HG02884 (cell line): ENCODE results near the gene CAB39.
A peak's percentile ranks its signal among the peaks of the same experiment; 100 is the strongest.

Experiments
- ATAC-seq: cut with Tn5 transposase; IDR thresholded peaks from one replicate; pipeline ENCODE4 v1.9.1; 2021; ENCODE audit warnings: mild to moderate bottlenecking, moderate library complexity; ENCODE audit not compliant: unreplicated experiment

CAB39 gene

GRCh38 chr2:230779126-230779525 lies 66.5 kb downstream of the CAB39 start:
- no peak for ATAC-seq

GRCh38 chr2:230779607-230780006 lies 67.0 kb downstream of the CAB39 start:
- ATAC-seq = no peak

GRCh38 chr2:230781130-230781797 lies 68.6 kb downstream of the CAB39 start:
- ATAC-seq = no peak

GRCh38 chr2:230783101-230783500 lies 70.5 kb downstream of the CAB39 start:
- ATAC-seq = no peak

GRCh38 chr2:230784795-230785194 lies 72.2 kb downstream of the CAB39 start:
- ATAC-seq = no peak

- no peak for ATAC-seq
Observed at GRCh38 chr2:230785346-230785745, 72.7 kb downstream of the CAB39 start.

- no peak for ATAC-seq
Observed at GRCh38 chr2:230787101-230787500, 74.5 kb downstream of the CAB39 start.

- ATAC-seq = no peak
Observed at GRCh38 chr2:230788554-230789175, 76.0 kb downstream of the CAB39 start.

GRCh38 chr2:230790981-230791380 lies 78.3 kb downstream of the CAB39 start:
- no peak for ATAC-seq

- peak; percentile 42 for ATAC-seq
Observed at GRCh38 chr2:230793572-230794359, 81.1 kb downstream of the CAB39 start.

GRCh38 chr2:230794497-230794896 lies 81.9 kb downstream of the CAB39 start:
- no peak for ATAC-seq

GRCh38 chr2:230795856-230796255 lies 83.2 kb downstream of the CAB39 start:
- ATAC-seq = no peak

- no peak for ATAC-seq
Observed at GRCh38 chr2:230796280-230796862, 83.7 kb downstream of the CAB39 start.

GRCh38 chr2:230797515-230798495 lies 85.2 kb downstream of the CAB39 start:
- no peak for ATAC-seq

- ATAC-seq = no peak
Observed at GRCh38 chr2:230798769-230799399, 86.2 kb downstream of the CAB39 start.

- no peak for ATAC-seq
Observed at GRCh38 chr2:230805353-230806017, 92.8 kb downstream of the CAB39 start.

GRCh38 chr2:230807729-230808128 lies 95.1 kb downstream of the CAB39 start:
- no peak for ATAC-seq

- no peak for ATAC-seq
Observed at GRCh38 chr2:230809015-230809414, 96.4 kb downstream of the CAB39 start.

- no peak for ATAC-seq
Observed at GRCh38 chr2:230809677-230810251, 97.1 kb downstream of the CAB39 start.
